Subcutaneous adipose tissue (tissue), 4 donors: Measurements from ENCODE around the gene COMMD4. TPM values are rescaled to one million over a fixed set of nuclear protein-coding genes. Genes with fewer than 3 reads are reported as not detected.

Experiments
- small RNA-seq: library from RNA; depleted of rRNA; stranded (forward); fragments of <200 nt; gene quantifications from one replicate; pipeline ENCODE3, GENCODE V24; 2016
- total RNA-seq, 4 donors: library from RNA; depleted of rRNA; stranded (reverse); fragments of >200 nt; gene quantifications; one replicate each; pipeline ENCODE4 v1.1.0, GENCODE V29; 2016
- TF ChIP-seq, protein P1 (sequence below): fragments of 450-650 bp; IDR thresholded peaks from one replicate; pipeline ENCODE4 v1.5.1; 2016; ENCODE audit warnings: low read depth, mild to moderate bottlenecking, control low read depth, antibody characterized with exemption, moderate library complexity

The COMMD4 gene
- total RNA-seq, 4 donors from 2014 or later = 26.9 to 48.9 (median 44.0) TPM

DNA sequence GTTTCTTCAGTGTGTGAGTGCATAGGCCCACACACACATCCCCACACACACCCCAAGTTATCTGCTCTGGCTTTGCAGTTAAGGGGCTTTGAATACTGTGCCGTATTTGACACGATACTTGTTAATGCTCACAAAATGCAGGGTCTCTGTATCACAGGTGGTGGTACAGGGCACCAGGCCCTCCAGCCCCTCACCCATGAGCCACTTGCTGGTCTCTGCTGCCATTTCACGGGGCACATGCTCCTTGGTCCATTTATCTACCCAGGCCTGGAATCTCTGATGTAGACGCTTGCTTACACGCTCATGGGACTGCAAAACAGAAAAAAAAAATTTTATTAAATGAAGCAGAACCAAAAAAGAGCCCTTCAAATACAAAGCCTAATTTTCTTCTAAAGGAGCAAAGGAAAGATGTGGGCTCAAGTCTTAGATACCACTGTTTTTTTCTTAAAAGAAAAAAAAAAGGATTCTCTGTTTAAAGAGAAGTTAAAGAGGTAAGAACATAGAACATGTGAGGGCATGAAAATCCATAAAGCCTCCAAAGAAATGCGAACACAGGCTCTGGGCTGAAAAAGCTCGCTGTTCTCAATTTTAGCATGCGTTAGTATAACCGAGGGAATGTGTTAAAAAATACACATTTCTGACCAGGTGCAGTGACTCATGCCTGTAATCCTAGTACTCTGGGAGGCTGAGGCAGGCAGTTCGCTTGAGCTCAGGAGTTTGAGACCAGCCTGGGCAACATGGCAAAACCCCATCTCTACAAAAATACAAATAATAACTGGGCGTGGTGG is 36.2 kb downstream of the COMMD4 start:
- TF ChIP-seq, protein P1, sequence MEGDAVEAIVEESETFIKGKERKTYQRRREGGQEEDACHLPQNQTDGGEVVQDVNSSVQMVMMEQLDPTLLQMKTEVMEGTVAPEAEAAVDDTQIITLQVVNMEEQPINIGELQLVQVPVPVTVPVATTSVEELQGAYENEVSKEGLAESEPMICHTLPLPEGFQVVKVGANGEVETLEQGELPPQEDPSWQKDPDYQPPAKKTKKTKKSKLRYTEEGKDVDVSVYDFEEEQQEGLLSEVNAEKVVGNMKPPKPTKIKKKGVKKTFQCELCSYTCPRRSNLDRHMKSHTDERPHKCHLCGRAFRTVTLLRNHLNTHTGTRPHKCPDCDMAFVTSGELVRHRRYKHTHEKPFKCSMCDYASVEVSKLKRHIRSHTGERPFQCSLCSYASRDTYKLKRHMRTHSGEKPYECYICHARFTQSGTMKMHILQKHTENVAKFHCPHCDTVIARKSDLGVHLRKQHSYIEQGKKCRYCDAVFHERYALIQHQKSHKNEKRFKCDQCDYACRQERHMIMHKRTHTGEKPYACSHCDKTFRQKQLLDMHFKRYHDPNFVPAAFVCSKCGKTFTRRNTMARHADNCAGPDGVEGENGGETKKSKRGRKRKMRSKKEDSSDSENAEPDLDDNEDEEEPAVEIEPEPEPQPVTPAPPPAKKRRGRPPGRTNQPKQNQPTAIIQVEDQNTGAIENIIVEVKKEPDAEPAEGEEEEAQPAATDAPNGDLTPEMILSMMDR = no peak

DNA sequence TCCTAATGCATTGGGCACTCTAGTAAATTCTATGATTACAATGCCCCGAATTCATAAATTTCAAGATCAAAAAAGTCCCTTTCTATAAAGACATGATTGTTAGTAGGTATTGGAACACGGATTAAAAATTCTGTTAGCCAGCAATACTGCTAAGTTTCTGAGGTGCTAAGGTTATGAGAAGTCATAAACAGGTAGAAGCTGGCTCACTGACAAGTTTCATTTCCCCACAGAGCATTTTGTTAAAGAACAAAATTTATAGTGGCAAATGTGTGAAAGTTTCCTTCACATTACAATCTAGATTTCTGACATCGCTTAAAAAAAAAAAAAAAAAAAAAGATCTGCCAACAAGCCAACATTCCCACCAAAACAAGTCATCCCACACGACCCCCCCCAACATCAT is 44.9 kb downstream of the COMMD4 start:
- TF ChIP-seq, protein P1 = no peak

Small RNA genes lying within 50 kb of the gene (small RNA-seq; reads per million reads assigned to genes)
- gene RN7SL327P = not detected

Other genes starting within 250 kb of the COMMD4 start
- 10 to 100 TPM in 1 of 4 donors, 1 to 10 TPM in 3; 7.5 to 21.3 (median 9.5) TPM for gene C15orf39, start 134.2 kb upstream of the COMMD4 start, total RNA-seq
- gene GOLGA6C, start 77.7 kb upstream of the COMMD4 start, total RNA-seq = under 1 TPM in 1 of 4 donors, not detected in 3; 0.44 TPM
- gene GOLGA6D, start 53.2 kb upstream of the COMMD4 start, total RNA-seq = under 1 TPM in 1 of 4 donors, not detected in 3; 0.34 TPM
- 10 to 100 TPM; 21.4 to 53.5 (median 26.3) TPM for gene NEIL1, start 11.0 kb downstream of the COMMD4 start, total RNA-seq
- gene MAN2C1, start 32.5 kb downstream of the COMMD4 start, total RNA-seq = 100 to 1,000 TPM in 3 of 4 donors, 10 to 100 TPM in 1; 89.0 to 360 (median 156) TPM
- 10 to 100 TPM; 29.5 to 48.6 (median 33.0) TPM for gene SIN3A, start 115.6 kb downstream of the COMMD4 start, total RNA-seq
- 10 to 100 TPM; 11.7 to 20.9 (median 15.7) TPM for gene PTPN9, start 243.3 kb downstream of the COMMD4 start, total RNA-seq